K562 (cell line): ENCODE data around the gene TBX6. TPM values are rescaled to one million over a fixed set of nuclear protein-coding genes. Genes with fewer than 3 reads are reported as not detected.

Experiments
- ARNT ChIP-seq, 2 experiments: fragments of 450-650 bp; IDR thresholded peaks; 2 replicates each; pipeline ENCODE4 v1.6.1; 2016; ENCODE audit warnings: mild to moderate bottlenecking in 1 of 2
- C11orf30 ChIP-seq: fragments of 450-650 bp; IDR thresholded peaks from 2 replicates; pipeline ENCODE4 v1.6.1; 2016; ENCODE audit warnings: low read depth, mild to moderate bottlenecking
- CTCF ChIP-seq, 3 experiments: IDR thresholded peaks in 2 of 3; conservative IDR thresholded peaks in 1 of 3; 2 replicates each; pipeline ENCODE4 v1.5.1; 2011 to 2012; ENCODE audit warnings: low read length in 3 of 3, mild to moderate bottlenecking in 3 of 3, control low read depth in 2 of 3, improper control_type of control experiment in 1 of 3, inconsistent platforms in 1 of 3, low read depth in 1 of 3, mixed read lengths in 1 of 3, moderate library complexity in 1 of 3; ENCODE audit not compliant: insufficient read depth in 2 of 3
- EGR1 ChIP-seq: fragments of 450-650 bp; conservative IDR thresholded peaks from 2 replicates; pipeline ENCODE4 v1.6.1; 2017; ENCODE audit warnings: mild to moderate bottlenecking
- NFATC3 ChIP-seq: fragments of 450-650 bp; IDR thresholded peaks from 2 replicates; pipeline ENCODE4 v1.6.1; 2017; ENCODE audit warnings: mild to moderate bottlenecking
- PRMT5 ChIP-seq: sonication (generic); formaldehyde crosslinking; IDR thresholded peaks from 2 replicates; pipeline ENCODE4 v1.5.0; 2020; ENCODE audit warnings: missing genetic modification reagents
- SIX5 ChIP-seq, 2 experiments: IDR thresholded peaks; 2 replicates each; pipeline ENCODE4 v1.6.1; 2011; ENCODE audit warnings: low read length in 2 of 2, borderline replicate concordance in 1 of 2, low read depth in 1 of 2, mild to moderate bottlenecking in 1 of 2, moderate library complexity in 1 of 2; ENCODE audit not compliant: insufficient read depth in 1 of 2
- SMARCC2 ChIP-seq: fragments of 450-650 bp; IDR thresholded peaks from 2 replicates; pipeline ENCODE4 v1.6.1; 2017; ENCODE audit warnings: antibody characterized with exemption, moderate library complexity, mild to moderate bottlenecking, low read depth
- SNRNP70 ChIP-seq: fragments of 200-400 bp; formaldehyde crosslinking; optimal IDR thresholded peaks from 2 replicates; pipeline ENCODE3; 2017; ENCODE audit warnings: low read depth, low read length
- SRSF3 ChIP-seq: fragments of 200-400 bp; formaldehyde crosslinking; IDR thresholded peaks from 2 replicates; pipeline ENCODE4 v1.6.1; 2016; ENCODE audit warnings: mild to moderate bottlenecking, low read length, moderate library complexity; ENCODE audit not compliant: insufficient read depth
- STAG1 ChIP-seq: sonication (generic); formaldehyde crosslinking; IDR thresholded peaks from 2 replicates; pipeline ENCODE4 v1.5.0; 2020; ENCODE audit warnings: missing genetic modification reagents, borderline replicate concordance
- TFAP4 ChIP-seq: sonication (generic); formaldehyde crosslinking; IDR thresholded peaks from 2 replicates; pipeline ENCODE4 v1.8.0; 2022; ENCODE audit warnings: missing genetic modification reagents, mild to moderate bottlenecking, moderate library complexity, borderline replicate concordance
- ZNF232 ChIP-seq: sonication (generic); formaldehyde crosslinking; IDR thresholded peaks from 2 replicates; pipeline ENCODE4 v1.8.0; 2022; ENCODE audit warnings: mild to moderate bottlenecking, missing genetic modification reagents
- ZNF311 ChIP-seq: fragments of 250-450 bp; sonication (Bioruptor Pico); IDR thresholded peaks from 2 replicates; pipeline ENCODE4 v1.4.0; 2020; ENCODE audit warnings: mild to moderate bottlenecking, moderate library complexity
- ZNF324 ChIP-seq: fragments of 250-450 bp; sonication (Bioruptor Pico); IDR thresholded peaks from 2 replicates; pipeline ENCODE4 v1.4.0; 2020; ENCODE audit warnings: mild to moderate bottlenecking
- polyA plus RNA-seq, 8 experiments: library from polyadenylated mRNA; depleted of rRNA in 4 of 8; stranded (reverse) in 5 of 8; unstranded in 3 of 8; fragments of >200 nt; fragmentation: Nextera tagmentation in 2 of 8; fragmentation: Illumina TruSeq in 1 of 8; extraction: Ambion mirVana in 2 of 8; extraction: Trizol in 1 of 8; gene quantifications; 2 replicates each; pipeline versions ENCODE4 v1.2.1 to v1.2.3, GENCODE V29; 2011 to 2014; ENCODE audit warnings: inconsistent platforms in 1 of 8, missing spikeins in 1 of 8
- total RNA-seq, 7 experiments: library from RNA; depleted of rRNA in 6 of 7; stranded (reverse); fragments of >200 nt in 6 of 7; fragmentation: Illumina TruSeq in 2 of 7; extraction: Trizol in 2 of 7; gene quantifications; 2 replicates each; pipeline versions ENCODE4 v1.2.1 to v1.2.3, GENCODE V29; 2011 to 2021; ENCODE audit warnings: low replicate concordance in 1 of 7
- TF ChIP-seq, protein P1 (sequence below), 2 experiments: IDR thresholded peaks in 1 of 2; conservative IDR thresholded peaks in 1 of 2; 2 replicates each; pipeline ENCODE4 v1.6.1; 2016; ENCODE audit warnings: low read depth in 2 of 2, mild to moderate bottlenecking in 1 of 2, missing compliant biosample characterization in 1 of 2, missing genetic modification characterization in 1 of 2, moderate library complexity in 1 of 2

Gene TBX6
- total and polyA plus RNA-seq, 9 of the 15 experiments (the other 6 are each of a cell fraction or from before 2014, with no cell fraction given) = 0.07 to 0.58 (median 0.11) TPM; not detected in 2

DNA sequence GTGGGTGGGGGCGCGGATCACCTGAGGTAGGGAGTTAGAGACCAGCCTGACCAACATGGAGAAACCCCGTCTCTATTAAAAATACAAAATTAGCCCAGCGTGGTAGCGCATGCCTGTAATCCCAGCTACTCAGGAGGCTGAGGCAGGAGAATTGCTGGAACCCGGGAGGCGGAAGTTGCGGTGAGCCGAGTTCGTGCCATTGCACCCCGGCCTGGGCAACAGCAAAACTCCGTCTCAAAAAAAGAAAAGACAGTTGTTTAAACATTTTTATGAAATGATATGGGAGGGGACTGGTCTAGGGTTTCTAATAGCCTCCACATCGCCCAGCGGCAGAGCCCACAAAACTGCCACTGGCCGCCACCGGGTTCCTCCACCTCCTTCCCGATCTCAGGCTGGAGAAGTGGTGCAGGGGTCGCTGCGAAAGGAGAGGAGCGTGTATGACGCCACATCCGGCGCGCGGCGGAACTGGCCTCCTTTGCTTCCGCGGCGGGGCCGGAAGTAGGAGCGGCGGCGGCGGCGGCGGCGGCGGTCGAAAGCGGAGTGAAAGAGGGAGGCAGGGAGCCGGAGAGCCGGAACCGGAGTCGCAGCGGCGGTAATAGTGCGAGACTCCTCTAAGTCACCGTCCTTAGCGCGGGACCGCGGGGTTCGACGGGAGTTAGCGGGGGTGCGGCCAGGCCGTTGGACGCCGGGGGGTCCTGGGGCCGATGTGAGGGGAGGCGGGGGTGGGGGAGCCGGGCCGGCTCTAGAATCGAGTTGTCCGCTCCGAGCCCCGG is 16.0 kb downstream of the TBX6 start, which contains the start of gene PPP4C (continued):
- TF ChIP-seq, protein P1, sequence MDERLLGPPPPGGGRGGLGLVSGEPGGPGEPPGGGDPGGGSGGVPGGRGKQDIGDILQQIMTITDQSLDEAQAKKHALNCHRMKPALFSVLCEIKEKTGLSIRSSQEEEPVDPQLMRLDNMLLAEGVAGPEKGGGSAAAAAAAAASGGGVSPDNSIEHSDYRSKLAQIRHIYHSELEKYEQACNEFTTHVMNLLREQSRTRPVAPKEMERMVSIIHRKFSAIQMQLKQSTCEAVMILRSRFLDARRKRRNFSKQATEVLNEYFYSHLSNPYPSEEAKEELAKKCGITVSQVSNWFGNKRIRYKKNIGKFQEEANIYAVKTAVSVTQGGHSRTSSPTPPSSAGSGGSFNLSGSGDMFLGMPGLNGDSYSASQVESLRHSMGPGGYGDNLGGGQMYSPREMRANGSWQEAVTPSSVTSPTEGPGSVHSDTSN (CRISPR knock-in tag; IDR thresholded peaks at IDR 0.05; ENCODE audit: low read depth) = no peak
- TF ChIP-seq, protein P1 (tag; conservative IDR thresholded peaks at IDR 0.05; ENCODE audit: low read depth) = no peak
- no peak for TF ChIP-seq NFATC3
- TF ChIP-seq ZNF232 (CRISPR knock-in tag) = no peak
- TF ChIP-seq STAG1 (CRISPR knock-in tag) = 0 out of 2 replicates have a peak, but pooled peaks have one; percentile 13
- no peak for TF ChIP-seq SRSF3
- TF ChIP-seq TFAP4 (CRISPR knock-in tag) = peak; percentile 52
- no peak for TF ChIP-seq PRMT5 (CRISPR knock-in tag)
- no peak for TF ChIP-seq ARNT (IDR thresholded peaks at IDR 0.05)
- no peak for TF ChIP-seq ZNF311 (CRISPR knock-in tag)
- 0 out of 6 replicates have a peak, but pooled peaks of 1 of the 3 experiments have one; percentile 8 for TF ChIP-seq CTCF (IDR thresholded peaks at IDR 0.05 in 2 of 3, conservative IDR thresholded peaks at IDR 0.05 in 1 of 3; ENCODE audit: insufficient read depth in 2 of 3, low read depth in 1 of 3, low read length in 3 of 3)
- TF ChIP-seq EGR1 = no peak; the same call in 1 of the 2 replicates
- TF ChIP-seq ZNF324 = no peak
- TF ChIP-seq SMARCC2 = no peak
- 0 out of 4 replicates have a peak, but pooled peaks of 1 of the 2 experiments have one; percentile 7 for TF ChIP-seq SIX5 (IDR thresholded peaks at IDR 0.05; ENCODE audit: borderline replicate concordance in 1 of 2, insufficient read depth in 1 of 2, low read depth in 1 of 2, low read length in 2 of 2)
- no peak for TF ChIP-seq SNRNP70
- TF ChIP-seq C11orf30 = peak; percentile 90
